HG03139 (cell line): ENCODE results near the gene CSKMT.

Experiments
- ATAC-seq: cut with Tn5 transposase; IDR thresholded peaks from one replicate; pipeline ENCODE4 v1.9.1; 2021; ENCODE audit not compliant: unreplicated experiment

Gene CSKMT

DNA sequence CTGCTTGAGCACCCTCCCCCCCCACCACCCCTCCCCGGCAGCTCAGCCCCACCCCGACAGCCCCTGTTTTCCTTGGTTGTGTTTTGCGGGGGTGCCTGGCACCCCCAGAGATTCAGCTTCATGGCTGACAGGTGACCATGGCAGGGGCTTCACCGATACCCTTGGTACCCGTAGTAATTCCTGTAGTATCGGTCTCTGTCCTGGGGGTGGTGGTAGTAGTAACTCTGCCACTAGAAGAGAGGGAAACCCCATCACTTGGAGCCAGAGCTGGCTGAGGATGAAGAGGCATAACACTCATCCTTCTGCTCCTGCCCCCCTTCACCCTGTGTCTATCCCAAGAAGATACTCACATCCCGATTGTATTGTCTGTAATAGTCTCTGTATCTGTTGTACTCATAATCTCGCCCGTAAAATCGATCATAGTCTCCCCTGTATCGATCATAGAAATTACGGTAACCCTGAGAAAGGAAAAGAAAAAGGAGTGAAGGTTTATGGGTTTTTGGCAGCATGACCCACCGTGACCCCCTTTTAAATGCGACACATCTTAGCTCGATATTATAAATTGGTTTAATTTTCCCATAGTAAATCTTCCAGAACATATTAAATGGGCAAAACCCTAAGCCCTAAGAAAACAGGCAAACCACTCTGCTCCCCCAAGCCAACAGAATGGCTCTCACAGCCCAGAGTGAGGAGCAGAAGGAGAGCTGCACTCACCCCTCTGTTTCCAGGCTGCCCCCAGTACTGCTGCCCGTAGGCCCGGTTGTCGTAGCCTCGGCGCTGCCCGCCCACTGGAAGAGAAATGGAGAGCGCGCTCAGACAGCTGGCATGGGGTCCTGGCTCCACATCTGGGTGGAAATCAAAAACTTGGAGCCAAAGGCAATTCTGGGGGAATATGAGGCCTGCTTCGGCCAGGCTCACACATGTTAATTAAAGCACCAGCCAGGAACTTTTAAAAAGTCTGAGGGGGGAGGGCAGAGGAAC is 50.3 kb downstream of the CSKMT start:
- no peak for ATAC-seq

DNA sequence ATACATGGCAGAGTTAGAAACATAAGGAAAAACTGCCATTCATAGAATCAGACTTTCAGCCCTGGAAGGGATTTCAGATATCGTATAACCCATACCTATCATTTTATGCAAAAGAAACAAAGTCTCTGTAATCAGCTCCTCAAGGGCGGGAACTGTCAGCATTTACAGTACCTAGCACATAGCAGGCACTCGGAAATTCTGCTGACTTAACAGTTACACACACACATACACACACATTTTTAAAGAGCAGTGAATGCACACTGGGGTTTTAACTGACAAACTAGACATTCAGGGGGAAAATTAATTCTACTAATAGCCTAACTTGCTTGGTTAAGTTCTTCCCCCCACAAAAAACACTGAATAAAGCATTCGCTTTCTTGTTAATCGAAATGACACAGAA is 51.1 kb downstream of the CSKMT start:
- ATAC-seq, result no peak

DNA sequence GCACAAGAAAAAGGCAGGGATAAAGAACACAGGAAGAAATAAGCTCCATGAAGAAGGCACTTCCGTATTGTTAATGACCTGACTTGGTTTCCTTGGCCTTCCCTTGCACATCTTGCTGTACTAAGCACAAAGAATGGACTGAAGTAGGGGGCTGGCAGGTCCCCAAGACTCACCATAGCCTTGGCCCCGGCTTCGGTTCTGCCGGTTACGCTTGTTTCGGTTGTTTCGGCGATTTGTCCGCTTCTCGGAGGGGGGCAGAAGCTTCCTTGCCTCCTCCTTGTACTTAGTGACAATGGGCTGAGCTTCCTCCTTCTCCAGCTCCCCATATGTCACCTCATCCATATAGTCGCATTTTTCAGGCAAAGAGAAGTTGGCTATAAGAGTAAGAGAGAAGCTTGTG is 51.7 kb downstream of the CSKMT start:
- no peak for ATAC-seq
